Right ventricle myocardium superior (tissue), 1 donor: ENCODE measurements around the gene MVD. TPM values are rescaled to one million over a fixed set of nuclear protein-coding genes. Genes with fewer than 3 reads are reported as not detected.
"Not testable (repeated sequence)": the region's sequence is repeated elsewhere in the genome, so short reads cannot be mapped to it uniquely, and the experiment has no call there.

Experiments used
- ATAC-seq: fragments of 200-7000 bp; cut with Tn5 transposase; one replicate; pipeline ENCODE4 v1.9.1; 2020; ENCODE audit warnings: mild to moderate bottlenecking; ENCODE audit not compliant: poor library complexity
- DNase-seq: peaks from one replicate; pipeline ENCODE4 v3.0.0-alpha.2; 2020
- intact Hi-C: fragments of 100-400 bp; cut with DNase I; formaldehyde crosslinking; loops from one replicate; pipeline ENCODE4 v1.11.2; 2022
- total RNA-seq: library from RNA; stranded (reverse); fragmentation: NEBNext Ultra II Directional; extraction: Animal tissue kit (Norgen Biotek cat#: 25700); gene quantifications from one replicate; pipeline ENCODE4 v1.2.1, GENCODE V29; 2021
- donor health status: DM: no; HTN: yes; CAD: no; lungs with severe emphysema.

The MVD gene
- total RNA-seq, 1 donor from 2014 or later, result 21.9 TPM

- peak; percentile 47 for ATAC-seq
- intact Hi-C loops, result no loop called here
Observed at GRCh38 chr16:88686062-88686438, 23.2 kb upstream of the MVD start.

GRCh38 chr16:88685156-88686061, 22.5 kb upstream of the MVD start:
- intact Hi-C loops, result no loop called here
- DNase-seq (no peak), ATAC-seq (peak; percentile 10)

More at GRCh38 chr16:88686062-88686438, 23.2 kb upstream of the MVD start:
- DNase-seq, result no peak

DNA sequence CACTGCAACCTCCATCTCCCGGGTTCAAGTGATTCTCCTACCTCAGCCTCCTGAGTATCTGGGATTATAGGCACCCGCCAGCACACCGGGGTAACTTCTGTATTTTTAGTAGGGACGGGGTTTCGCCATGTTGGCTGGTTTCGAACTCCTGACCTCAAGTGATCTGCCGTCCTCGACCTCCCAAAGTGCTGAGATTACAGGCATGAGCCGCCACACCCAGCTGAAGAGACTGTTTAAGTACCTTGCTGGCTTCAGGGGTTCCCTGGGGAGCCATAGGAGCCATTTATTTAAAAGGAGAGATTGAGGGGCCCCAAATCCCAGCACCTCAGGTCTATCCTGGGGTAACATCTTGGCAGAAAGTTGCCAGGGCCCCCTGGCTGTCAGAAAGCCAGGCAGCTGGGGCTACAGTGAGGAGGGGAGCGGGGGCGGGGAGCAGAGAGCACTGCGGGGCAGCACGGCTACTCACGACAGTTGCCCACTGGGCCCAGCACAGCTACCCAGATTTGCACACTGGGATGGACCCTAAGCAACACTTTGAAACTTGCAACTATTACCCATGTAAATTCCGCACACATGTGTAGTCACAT, 21.8 kb upstream of the MVD start:
- no peak for DNase-seq
- no peak for ATAC-seq
- intact Hi-C loops, result no loop called here

GRCh38 chr16:88681709-88682451, 19.0 kb upstream of the MVD start:
- peak; percentile 75 for DNase-seq

GRCh38 chr16:88681084-88681680, 18.3 kb upstream of the MVD start:
- intact Hi-C loops, result no loop called here
- ATAC-seq (no peak), DNase-seq (no peak)

More at GRCh38 chr16:88681709-88682451, 19.0 kb upstream of the MVD start:
- intact Hi-C loops, result no loop called here
- no peak for ATAC-seq

DNA sequence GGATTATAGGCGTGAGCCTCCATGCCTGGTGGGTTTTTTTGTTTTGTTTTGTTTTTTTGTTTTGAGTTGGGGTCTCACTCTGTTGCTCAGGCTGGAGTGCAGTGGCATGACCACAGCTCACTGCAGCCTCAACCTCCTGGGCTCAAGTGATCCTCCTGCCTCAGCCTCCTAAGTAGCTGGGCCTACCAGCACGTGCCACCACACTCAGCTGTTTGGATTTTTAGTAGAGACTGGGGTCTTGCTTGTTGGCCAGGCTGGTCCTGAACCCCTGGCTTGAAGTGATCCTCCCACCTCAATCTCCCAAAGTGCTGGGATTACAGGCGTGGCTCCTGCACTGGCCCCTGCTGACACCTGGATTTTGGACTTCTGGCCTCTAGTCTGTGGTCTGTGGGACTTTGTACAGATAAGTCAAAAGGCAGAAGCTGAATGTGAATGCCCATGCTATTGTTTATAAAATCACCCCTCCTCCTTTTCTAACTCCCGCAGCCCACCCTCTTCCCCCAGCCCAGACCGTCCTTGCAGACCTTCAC, 17.7 kb upstream of the MVD start:
- ATAC-seq, result no peak
- intact Hi-C loops, result no loop called here
- DNase-seq, result no peak

DNA sequence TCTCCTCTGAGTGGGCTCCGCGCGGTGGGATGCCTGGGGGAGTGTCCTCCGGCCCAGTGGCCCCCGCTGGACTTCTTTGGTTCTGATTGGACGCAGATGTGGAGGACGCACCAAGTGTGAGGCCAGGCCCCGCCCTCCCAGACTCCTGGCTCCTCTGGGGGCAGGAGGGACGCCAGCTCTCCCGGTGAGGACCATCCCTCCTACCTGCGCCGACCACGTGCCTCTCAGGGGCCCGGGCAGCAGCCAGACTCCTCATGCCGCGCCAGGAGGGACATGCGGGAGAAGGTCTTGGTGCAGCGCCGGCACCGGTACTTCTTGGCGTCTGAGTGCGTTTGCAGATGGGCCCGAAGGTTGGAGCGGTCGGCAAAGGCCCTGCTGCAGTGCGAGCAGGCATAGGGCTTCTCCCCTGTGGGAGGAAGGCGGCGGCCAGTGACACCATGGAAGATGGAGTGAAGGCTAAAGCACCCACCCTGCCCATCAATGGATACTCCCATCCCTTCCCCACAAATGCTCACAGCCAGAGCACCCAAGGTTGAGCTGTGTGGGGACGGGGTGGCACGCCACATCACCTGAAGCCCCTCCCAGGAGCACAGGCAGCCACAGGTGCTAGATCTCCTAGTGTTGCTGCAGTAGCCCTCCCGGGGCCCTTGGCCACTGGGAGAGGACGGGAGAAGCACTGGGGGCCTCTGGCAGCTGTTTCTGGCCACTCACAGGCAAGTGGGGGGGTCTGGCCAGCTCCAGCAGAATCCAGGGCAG, 15.5 kb upstream of the MVD start:
- DNase-seq, result no peak
- intact Hi-C loops, result no loop called here
- ATAC-seq, result no peak

DNA sequence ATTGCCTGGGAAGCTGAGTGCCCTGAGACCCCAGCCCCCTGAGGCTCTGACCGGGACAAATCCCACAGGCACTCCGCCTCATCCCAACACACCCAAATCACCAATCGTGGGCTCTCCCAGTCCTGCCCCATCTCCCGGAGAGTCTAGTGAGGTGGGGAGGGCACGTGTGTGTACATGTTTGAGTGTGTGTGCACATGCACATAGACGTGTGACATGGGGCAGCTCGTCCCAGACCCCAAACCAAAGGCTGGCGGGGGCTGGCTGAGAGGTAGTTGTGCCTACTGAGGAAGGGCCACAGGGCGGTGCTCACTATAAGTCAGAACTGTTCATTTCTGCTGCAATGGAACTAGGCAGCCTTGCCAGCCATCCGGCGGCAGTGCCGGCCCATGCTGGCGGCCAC, 14.8 kb upstream of the MVD start:
- DNase-seq (no peak), ATAC-seq (no peak)
- intact Hi-C loops, result no loop called here

GRCh38 chr16:88676502-88677242, 13.8 kb upstream of the MVD start:
- intact Hi-C loops, result no loop called here
- DNase-seq (no peak), ATAC-seq (no peak)

DNA sequence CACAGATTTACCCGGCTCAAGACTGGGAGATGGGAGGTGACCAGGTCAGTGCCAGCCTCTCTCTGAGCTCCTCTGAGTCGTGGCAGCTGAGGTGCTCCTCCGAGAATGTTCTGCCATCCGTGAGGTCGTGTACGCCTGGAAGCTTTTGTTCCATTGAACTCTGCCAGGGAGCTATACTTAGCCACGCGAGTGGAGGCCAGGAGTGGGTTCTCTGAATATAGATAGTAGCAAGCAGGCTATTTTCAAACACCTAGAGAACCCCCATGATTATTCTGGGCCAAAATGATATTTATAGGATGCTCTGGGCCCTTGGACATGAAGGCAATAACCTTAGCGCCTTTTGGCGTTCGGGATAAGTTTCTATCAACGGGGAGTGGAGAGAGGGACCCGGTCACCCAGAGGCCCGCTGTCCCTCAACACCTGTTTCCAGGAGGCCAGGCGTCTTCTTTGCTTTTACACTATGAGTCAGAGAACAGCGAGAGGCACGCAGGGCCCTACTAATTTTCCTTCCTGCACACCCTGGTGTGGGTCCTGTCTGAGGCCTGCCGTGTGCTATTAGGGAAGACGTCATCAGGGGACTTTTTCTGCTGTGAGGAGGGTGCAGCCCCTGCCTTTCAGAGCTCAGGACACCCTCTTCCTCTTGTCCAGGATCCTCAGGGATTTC, 11.0 kb upstream of the MVD start:
- ATAC-seq (peak; percentile 87), DNase-seq (peak; percentile 73)
- intact Hi-C loops, result no loop called here

DNA sequence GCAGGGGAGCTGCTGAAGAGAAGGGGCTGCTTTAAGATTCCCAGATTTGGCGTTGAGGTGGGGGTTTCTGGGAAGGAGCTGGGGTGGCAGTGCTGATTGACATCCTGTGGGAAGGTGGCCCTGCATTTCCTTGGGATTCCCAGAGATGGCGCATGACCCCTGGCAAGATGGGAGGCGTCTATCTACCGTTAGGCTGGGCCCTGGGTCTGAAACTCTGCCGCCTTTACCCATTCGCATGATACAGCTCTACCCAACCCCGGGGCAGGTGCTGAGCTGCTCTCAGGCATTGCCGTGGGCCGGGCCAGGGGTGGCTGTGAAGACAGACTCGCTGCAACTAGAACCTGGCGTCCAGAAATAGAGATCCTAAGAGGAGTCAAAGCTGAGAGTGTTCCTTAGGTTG, 9.9 kb upstream of the MVD start:
- DNase-seq, result no peak

DNA sequence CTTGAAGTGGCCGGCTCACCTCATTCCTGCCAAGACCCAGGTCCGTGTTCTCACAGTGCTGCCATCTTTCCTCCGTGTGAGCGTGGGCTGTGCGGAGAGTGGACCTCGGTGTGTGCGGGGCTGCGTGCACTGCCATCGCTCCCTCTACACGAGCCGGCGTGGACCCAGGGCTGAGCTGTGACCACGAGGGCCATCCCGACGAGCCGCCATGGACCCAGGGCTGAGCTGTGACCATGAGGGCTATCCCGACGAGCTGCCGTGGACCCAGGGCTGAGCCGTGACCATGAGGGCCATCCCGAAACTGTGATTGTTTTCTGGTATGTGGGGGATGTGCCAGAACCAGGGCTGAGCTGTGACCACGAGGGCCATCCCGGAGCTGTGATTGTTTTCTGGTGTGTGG, 8.9 kb upstream of the MVD start:
- peak; percentile 23 for ATAC-seq
- intact Hi-C loops, result no loop called here
- DNase-seq, result no peak

More for the DNA sequence above, 9.9 kb upstream of the MVD start:
- peak; percentile 45 for ATAC-seq
- intact Hi-C loops, result no loop called here

- DNase-seq (no peak), ATAC-seq (no peak)
- intact Hi-C loops, result no loop called here
Observed at GRCh38 chr16:88669980-88670379, 7.1 kb upstream of the MVD start.

GRCh38 chr16:88669493-88669892, 6.6 kb upstream of the MVD start:
- intact Hi-C loops, DNase-seq: not testable (repeated sequence)

GRCh38 chr16:88667461-88667860, 4.6 kb upstream of the MVD start:
- ATAC-seq, result no peak
- no peak for DNase-seq
- intact Hi-C loops, result no loop called here

More at GRCh38 chr16:88669493-88669892, 6.6 kb upstream of the MVD start:
- ATAC-seq, result not testable (repeated sequence)

- DNase-seq (no peak), ATAC-seq (no peak)
- intact Hi-C loops, result no loop called here
Observed at GRCh38 chr16:88665570-88665969, 2.7 kb upstream of the MVD start.

- no peak for ATAC-seq
- no peak for DNase-seq
- intact Hi-C loops, result no loop called here
Observed at GRCh38 chr16:88665148-88665547, 2.3 kb upstream of the MVD start.
